Measurements from ENCODE around the gene LRPAP1.
A peak's percentile ranks its signal among the peaks of the same experiment; 100 is the strongest.
"Not testable (repeated sequence)": the region's sequence is repeated elsewhere in the genome, so short reads cannot be mapped to it uniquely, and the experiment has no call there.

LRPAP1 gene

GRCh38 chr4:3462790-3463415 lies 69.3 kb downstream of the LRPAP1 start, which contains the start of gene DOK7:
DOK7 (plus strand) TSS chr4:3463306; CDS start chr4:3463376, 70 bp downstream.
- Histone ChIP-seq H3K27me3 (ENCODE audit: insufficient read depth, insufficient read length) (peaks cover 86% of the 10 kb centered on the region), H3K9ac (ENCODE audit: insufficient read length, low read depth) (peak within 1 kb of the TSS; percentile 32)
- DNase-seq (ENCODE audit: low read depth, low spot score): no peak

DNA sequence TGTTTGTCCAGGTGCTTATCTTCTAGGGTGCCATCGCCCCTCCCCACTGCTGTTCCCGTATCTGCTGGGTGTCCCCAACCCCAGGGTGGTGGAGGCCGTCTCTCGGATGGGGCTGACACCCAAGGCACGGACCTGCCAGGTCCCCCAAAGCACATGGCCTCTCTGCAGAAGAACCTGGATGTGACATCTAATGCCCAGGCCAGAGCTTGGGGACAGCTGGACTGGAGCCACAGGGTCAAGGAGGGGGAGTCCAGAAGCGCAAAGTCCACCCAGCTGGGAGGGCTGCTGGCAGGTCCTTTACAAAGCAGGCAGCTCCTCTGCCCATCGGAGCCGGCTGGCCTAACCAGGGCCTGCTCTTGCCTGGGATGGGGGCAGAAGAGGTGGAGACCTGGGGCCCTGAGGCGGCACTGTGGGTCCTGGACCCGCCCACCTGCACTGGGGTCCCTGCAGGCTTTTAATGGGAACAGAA lies 69.9 kb downstream of the LRPAP1 start:
- Histone ChIP-seq H3K4me3 (ENCODE audit: insufficient read length, low read depth) (no peak overlapping the region), H3K4me1 (ENCODE audit: insufficient read depth, insufficient read length) (peaks cover 15% of the 10 kb centered on the region), H3K36me3 (ENCODE audit: insufficient read depth, insufficient read length, low read length) (no peaks in the 10 kb centered on the region), H3K9me3 (ENCODE audit: insufficient read depth, low read length) (peaks cover 12% of the 10 kb centered on the region; the same call in 1 of the 2 replicates), H3K9ac (ENCODE audit: insufficient read length, low read depth) (peak overlapping the region; percentile 32), H3K27me3 (ENCODE audit: insufficient read depth, insufficient read length) (peaks cover 88% of the 10 kb centered on the region)
- TF ChIP-seq YY1 (IDR thresholded peaks at IDR 0.05; ENCODE audit: insufficient read depth, insufficient read length) (no peak), ZNF274 (IDR thresholded peaks at IDR 0.05; ENCODE audit: low read depth, low read length) (no peak), SUZ12 (IDR thresholded peaks at IDR 0.05; ENCODE audit: extremely low read depth, insufficient read depth, insufficient read length) (no peak)
- no peak for DNase-seq (ENCODE audit: low read depth, low spot score)

More at GRCh38 chr4:3462790-3463415, 69.3 kb downstream of the LRPAP1 start, which contains the start of gene DOK7:
- TF ChIP-seq YY1 (IDR thresholded peaks at IDR 0.05; ENCODE audit: insufficient read depth, insufficient read length) (no peak), ZNF274 (IDR thresholded peaks at IDR 0.05; ENCODE audit: low read depth, low read length) (no peak), SUZ12 (IDR thresholded peaks at IDR 0.05; ENCODE audit: extremely low read depth, insufficient read depth, insufficient read length) (no peak)
- H3K4me1 ChIP-seq (ENCODE audit: insufficient read depth, insufficient read length): peaks cover 15% of the 10 kb centered on the region
- peak within 1 kb of the TSS; percentile 11 for H3K4me3 ChIP-seq (ENCODE audit: insufficient read length, low read depth)
- H3K36me3 ChIP-seq (ENCODE audit: insufficient read depth, insufficient read length, low read length): no peaks in the 10 kb centered on the region
- H3K9me3 ChIP-seq (ENCODE audit: insufficient read depth, low read length): peaks cover 12% of the 10 kb centered on the region; the same call in 1 of the 2 replicates

GRCh38 chr4:3461515-3462291 lies 70.5 kb downstream of the LRPAP1 start:
- DNase-seq (ENCODE audit: low read depth, low spot score): no peak
- Histone ChIP-seq H3K27me3 (ENCODE audit: insufficient read depth, insufficient read length) (peaks cover 91% of the 10 kb centered on the region), H3K4me3 (ENCODE audit: insufficient read length, low read depth) (no peak overlapping the region), H3K4me1 (ENCODE audit: insufficient read depth, insufficient read length) (peaks cover 15% of the 10 kb centered on the region), H3K36me3 (ENCODE audit: insufficient read depth, insufficient read length, low read length) (no peaks in the 10 kb centered on the region), H3K9ac (ENCODE audit: insufficient read length, low read depth) (no peak overlapping the region), H3K9me3 (ENCODE audit: insufficient read depth, low read length) (peaks cover 12% of the 10 kb centered on the region; the same call in 1 of the 2 replicates)
- no peak for TF ChIP-seq ZNF274 (IDR thresholded peaks at IDR 0.05; ENCODE audit: low read depth, low read length)
- no peak for TF ChIP-seq YY1 (IDR thresholded peaks at IDR 0.05; ENCODE audit: insufficient read depth, insufficient read length)
- TF ChIP-seq SUZ12 (IDR thresholded peaks at IDR 0.05; ENCODE audit: extremely low read depth, insufficient read depth, insufficient read length): no peak

- peaks cover 13% of the 10 kb centered on the region; the same call in 1 of the 2 replicates for H3K9me3 ChIP-seq (ENCODE audit: insufficient read depth, low read length)
- peaks cover 11% of the 10 kb centered on the region for H3K4me1 ChIP-seq (ENCODE audit: insufficient read depth, insufficient read length)
- TF ChIP-seq YY1 (IDR thresholded peaks at IDR 0.05; ENCODE audit: insufficient read depth, insufficient read length) (no peak), SUZ12 (IDR thresholded peaks at IDR 0.05; ENCODE audit: extremely low read depth, insufficient read depth, insufficient read length) (no peak)
- no peak overlapping the region for H3K4me3 ChIP-seq (ENCODE audit: insufficient read length, low read depth)
- H3K27me3 ChIP-seq (ENCODE audit: insufficient read depth, insufficient read length): peaks cover 87% of the 10 kb centered on the region
- no peak for DNase-seq (ENCODE audit: low read depth, low spot score)
- no peak overlapping the region for H3K9ac ChIP-seq (ENCODE audit: insufficient read length, low read depth)
- H3K36me3 ChIP-seq (ENCODE audit: insufficient read depth, insufficient read length, low read length): no peaks in the 10 kb centered on the region
Observed at GRCh38 chr4:3460926-3461325, 71.3 kb downstream of the LRPAP1 start.

- not testable (repeated sequence) for H3K4me1 ChIP-seq (ENCODE audit: insufficient read depth, insufficient read length); DNase-seq (ENCODE audit: low read depth, low spot score); H3K4me3 ChIP-seq (ENCODE audit: insufficient read length, low read depth); H3K9ac ChIP-seq (ENCODE audit: insufficient read length, low read depth); H3K36me3 ChIP-seq (ENCODE audit: insufficient read depth, insufficient read length, low read length)
- Histone ChIP-seq H3K9me3 (ENCODE audit: insufficient read depth, low read length) (peaks cover 30% of the 10 kb centered on the region), H3K27me3 (ENCODE audit: insufficient read depth, insufficient read length) (peaks cover 76% of the 10 kb centered on the region)
Observed at GRCh38 chr4:3459156-3459555, 73.1 kb downstream of the LRPAP1 start.

DNA sequence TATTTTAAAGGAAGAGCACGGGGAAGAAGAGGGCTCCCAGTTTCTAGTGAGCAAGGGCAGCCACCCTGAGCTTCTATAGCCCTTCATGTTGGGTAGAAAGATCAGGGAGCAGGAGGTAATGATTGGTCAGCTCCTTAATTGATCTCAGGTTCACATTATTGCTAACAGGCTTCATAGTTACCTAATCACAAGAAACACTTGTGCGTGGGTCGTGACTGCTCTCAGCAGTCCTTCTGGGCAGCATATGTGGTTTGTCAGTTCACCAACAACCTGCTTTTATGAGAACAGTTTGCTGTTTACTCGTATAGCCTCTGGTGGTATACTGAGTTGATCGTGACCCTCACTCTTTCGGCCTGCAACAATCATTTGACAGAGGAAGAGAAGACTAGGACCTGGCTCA lies 73.9 kb downstream of the LRPAP1 start:
- TF ChIP-seq SUZ12 (IDR thresholded peaks at IDR 0.05; ENCODE audit: extremely low read depth, insufficient read depth, insufficient read length): no peak
- no peak for TF ChIP-seq ZNF274 (IDR thresholded peaks at IDR 0.05; ENCODE audit: low read depth, low read length)
- TF ChIP-seq YY1 (IDR thresholded peaks at IDR 0.05; ENCODE audit: insufficient read depth, insufficient read length): no peak
- Histone ChIP-seq H3K9me3 (ENCODE audit: insufficient read depth, low read length) (peaks cover 36% of the 10 kb centered on the region), H3K36me3 (ENCODE audit: insufficient read depth, insufficient read length, low read length) (no peaks in the 10 kb centered on the region), H3K27me3 (ENCODE audit: insufficient read depth, insufficient read length) (peaks cover 73% of the 10 kb centered on the region), H3K4me3 (ENCODE audit: insufficient read length, low read depth) (no peak overlapping the region), H3K9ac (ENCODE audit: insufficient read length, low read depth) (no peak overlapping the region), H3K4me1 (ENCODE audit: insufficient read depth, insufficient read length) (peaks cover 7% of the 10 kb centered on the region)
- no peak for DNase-seq (ENCODE audit: low read depth, low spot score)

GRCh38 chr4:3455596-3455995 lies 76.6 kb downstream of the LRPAP1 start:
- peaks cover 31% of the 10 kb centered on the region for H3K9me3 ChIP-seq (ENCODE audit: insufficient read depth, low read length)
- H3K4me1 ChIP-seq (ENCODE audit: insufficient read depth, insufficient read length); DNase-seq (ENCODE audit: low read depth, low spot score); H3K36me3 ChIP-seq (ENCODE audit: insufficient read depth, insufficient read length, low read length); H3K9ac ChIP-seq (ENCODE audit: insufficient read length, low read depth); H3K4me3 ChIP-seq (ENCODE audit: insufficient read length, low read depth): not testable (repeated sequence)
- H3K27me3 ChIP-seq (ENCODE audit: insufficient read depth, insufficient read length): peaks cover 47% of the 10 kb centered on the region

Data from NT2/D1 (cell line).